Skin epidermis (tissue), 12 donors: Measurements from ENCODE around the gene ETV2.
"Not testable (repeated sequence)": the region's sequence is repeated elsewhere in the genome, so short reads cannot be mapped to it uniquely, and the experiment has no call there.

ENCODE experiments used
- H3K27ac ChIP-seq, 21 experiments: fragments of 200-600 bp; sonication (generic) in 11 of 21; one replicate each; pipeline ENCODE4 v1.5.0; 2020; ENCODE audit warnings: mild to moderate bottlenecking in 3 of 21, inconsistent platforms in 2 of 21, moderate library complexity in 2 of 21
- H3K4me3 ChIP-seq, 7 experiments: fragments of 200-600 bp; sonication (generic) in 2 of 7; one replicate each; pipeline ENCODE4 v1.5.0; 2020; ENCODE audit warnings: inconsistent platforms in 2 of 7, mild to moderate bottlenecking in 2 of 7, moderate library complexity in 1 of 7

ETV2 gene

DNA sequence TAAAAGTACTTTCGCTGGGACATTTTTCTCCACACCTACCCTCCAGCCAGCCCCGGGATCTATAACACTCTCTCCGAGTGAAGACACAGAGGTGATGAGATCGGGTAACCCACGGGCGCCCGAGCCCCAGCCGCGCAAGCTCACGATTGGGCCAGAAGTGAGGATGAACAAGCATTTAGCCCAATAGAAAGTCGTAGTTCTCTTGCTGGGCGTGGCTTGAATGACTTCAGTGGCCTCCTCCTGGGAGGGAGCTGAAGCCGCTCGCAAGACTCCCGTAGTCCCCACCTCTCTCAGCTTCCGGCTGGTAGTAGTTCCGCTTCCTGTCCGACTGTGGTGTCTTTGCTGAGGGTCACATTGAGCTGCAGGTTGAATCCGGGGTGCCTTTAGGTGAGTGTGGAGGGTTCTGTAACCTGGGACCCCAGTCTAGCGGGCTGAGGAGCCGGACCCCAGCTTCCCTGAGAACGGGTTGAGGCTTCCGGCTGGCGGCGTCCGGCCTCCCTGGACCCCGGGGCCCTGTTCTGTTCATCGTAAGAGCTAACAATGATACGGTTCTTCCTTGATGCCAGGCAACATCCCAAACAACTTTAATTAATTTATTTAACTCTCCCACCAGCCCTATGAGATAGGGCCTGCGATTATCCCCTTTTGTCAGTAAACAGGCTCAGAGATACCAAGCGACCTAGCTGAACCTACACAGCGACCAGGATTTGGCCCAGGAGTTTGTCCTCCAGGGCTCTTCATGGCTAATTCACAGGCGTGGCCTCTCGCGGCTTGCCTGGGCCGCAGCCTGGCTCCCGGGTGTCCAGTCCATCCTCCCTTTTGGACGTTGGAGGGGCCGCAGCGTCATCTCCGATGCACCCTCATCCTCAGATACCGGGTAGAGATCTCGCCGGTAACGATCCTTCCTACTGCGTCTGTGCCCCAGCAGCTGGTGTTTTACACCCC lies 6.7 kb downstream of the ETV2 start, which contains the start of gene COX6B1:
TSS of gene COX6B1 (plus strand) at position 307 of the 945 bp plus-strand sequence. CDS start 2,921 bp downstream, outside the sequence.
- Histone ChIP-seq H3K27ac (peak within 1 kb of the TSS; percentile 26 to 95 (median 87)), H3K4me3 (peak within 1 kb of the TSS; percentile 76 to 87 (median 85))

DNA sequence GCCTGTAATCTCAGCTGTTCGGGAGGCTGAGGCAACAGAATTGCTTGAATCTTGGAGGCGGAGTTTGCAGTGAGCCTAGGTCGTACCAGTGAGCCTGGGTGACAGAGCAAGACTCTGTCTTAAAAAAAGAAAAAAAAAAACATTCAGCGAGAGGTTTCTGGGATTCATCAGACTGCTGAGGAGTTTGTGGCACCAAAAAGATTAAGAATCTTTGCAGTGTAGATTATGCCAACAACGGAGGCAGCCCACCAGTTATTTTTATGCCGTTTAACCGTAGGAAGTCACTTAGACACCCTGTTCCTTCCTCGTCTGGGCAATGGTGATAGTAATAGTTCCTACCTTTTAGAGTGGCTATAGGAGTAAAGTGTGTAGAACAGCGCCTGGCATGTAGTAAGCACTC lies 9.0 kb downstream of the ETV2 start:
- no peak overlapping the region for H3K4me3 ChIP-seq
- no peak overlapping the region for H3K27ac ChIP-seq

DNA sequence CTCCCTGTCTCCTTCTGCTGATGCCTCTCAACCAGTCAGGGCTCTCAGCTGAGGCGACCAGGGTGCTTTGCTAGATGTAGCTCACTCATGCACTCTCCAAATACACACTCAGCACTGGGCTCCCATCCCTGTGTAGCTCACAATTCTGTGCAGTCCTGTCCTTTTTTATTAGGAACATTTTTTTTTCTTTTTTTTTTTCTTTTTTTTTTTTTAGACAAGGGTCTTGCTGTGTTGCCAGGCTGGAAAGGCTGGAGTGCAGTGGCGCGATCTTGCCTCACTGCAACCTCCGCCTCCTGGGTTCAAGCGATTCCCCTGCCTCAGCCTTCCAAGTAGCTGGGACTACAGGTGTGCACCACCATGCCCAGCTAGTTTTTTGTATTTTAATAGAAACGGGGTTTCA lies 13.3 kb downstream of the ETV2 start:
- H3K4me3 ChIP-seq, H3K27ac ChIP-seq: not testable (repeated sequence)

DNA sequence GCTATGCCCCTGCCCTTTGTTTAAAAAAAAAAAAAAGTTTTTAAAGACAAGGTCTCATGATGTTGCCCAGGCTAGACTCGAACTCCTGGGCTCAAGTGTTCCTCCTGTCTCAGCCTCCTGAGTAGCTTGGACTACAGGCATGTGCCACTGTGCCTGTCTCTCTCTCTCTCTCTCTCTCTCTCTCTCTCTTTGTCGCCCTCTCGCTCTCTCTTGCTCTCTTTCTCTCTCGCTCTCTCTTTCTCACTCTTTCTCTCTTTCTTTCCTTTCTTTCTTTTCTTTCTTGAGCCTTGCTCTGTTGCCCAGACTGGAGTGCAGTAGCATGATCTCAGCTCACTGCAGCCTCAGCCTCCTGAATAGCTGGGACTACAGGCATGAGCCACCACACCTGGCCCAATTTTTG lies 14.1 kb downstream of the ETV2 start:
- no peak overlapping the region for H3K27ac ChIP-seq
- no peak overlapping the region for H3K4me3 ChIP-seq

DNA sequence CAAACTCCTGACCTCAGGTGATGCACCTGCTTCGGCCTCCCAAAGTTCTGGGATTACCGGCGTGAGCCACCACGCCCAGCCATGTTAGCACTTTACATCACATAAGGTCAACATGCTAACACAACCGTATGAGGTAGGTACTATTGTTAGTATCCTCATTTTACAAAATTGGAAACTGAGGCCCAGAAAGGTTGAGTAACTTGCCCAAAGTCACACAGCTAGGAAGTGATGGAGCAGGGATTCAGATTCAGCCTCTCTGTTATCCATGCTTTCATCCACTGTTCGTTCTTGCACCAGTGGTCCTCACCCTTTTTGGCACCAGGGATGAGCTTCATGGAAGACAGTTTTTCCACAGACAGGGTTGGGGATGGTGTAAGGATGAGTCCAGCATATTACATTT lies 15.2 kb downstream of the ETV2 start:
- no peak overlapping the region for H3K4me3 ChIP-seq
- no peak overlapping the region for H3K27ac ChIP-seq

DNA sequence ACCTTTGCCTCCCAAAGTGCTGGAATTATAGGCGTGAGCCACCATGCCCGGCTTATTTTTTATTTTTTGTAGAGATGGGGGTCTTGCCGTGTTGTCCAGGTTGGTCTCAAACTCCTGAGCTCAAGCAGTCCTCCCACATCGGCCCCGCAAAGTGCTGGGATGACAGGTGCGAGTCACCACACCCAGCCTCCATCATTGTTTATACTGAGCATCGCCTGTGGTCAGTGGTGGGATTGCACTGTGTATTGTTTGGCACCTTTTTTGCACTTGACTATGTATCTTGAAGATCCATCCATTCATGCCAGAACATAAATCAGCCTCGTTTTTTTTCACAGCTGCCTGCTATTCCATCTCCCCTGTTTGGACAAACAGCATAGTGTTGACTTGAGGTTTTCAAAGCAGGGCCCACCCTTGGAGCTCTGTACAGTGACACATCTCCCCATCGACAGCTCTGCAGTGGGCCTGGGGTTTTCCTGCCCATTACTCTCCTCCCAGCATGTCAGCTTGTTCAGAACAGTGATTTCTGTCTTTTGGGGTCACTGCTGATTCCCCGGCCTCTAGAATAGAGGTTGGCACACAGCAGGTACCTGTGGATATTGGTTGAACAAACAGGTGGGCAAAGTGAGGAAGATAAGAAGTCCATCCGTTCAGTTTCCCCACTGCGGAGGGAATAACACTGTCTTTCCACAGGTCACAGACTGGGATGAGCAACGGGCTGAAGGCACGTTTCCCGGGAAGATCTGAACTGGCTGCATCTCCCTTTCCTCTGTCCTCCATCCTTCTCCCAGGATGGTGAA lies 16.6 kb downstream of the ETV2 start:
- Histone ChIP-seq H3K27ac (no peak overlapping the region), H3K4me3 (no peak overlapping the region)

DNA sequence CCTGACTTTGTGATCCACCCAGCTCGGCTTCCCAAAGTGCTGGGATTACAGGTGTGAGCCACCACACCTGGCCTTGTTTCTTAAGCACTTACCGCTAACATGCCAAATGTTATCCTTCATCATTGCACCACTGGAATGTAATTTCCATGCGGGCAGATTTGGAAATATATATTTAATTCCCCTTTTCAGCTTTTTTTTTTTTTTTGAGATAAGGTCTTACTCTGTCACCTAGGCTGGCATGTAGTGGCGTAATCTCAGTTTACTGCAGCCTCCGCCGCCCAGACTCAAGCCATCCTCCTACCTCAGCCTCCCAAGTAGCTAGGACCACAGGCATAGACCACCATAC lies 20.4 kb downstream of the ETV2 start:
- Histone ChIP-seq H3K4me3 (no peak overlapping the region), H3K27ac (no peak overlapping the region)

DNA sequence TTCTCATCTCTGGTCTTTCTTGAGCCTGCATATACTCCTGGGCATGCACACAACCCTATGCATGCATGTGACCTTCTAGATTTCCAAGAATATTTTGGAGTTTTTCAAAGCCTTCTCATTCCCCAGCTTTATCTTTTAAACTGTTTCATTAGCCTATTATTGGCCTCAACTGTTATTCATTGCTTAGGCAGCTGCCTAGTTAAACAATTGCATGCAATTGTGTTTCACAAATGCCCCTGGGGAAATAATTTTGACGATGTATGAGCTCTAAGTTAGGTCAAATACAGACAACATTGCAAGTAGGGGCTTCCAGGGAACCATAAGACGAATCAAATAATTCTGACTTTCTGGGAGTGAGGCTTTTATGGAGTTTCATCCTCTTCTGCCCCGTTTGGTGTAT lies 22.4 kb downstream of the ETV2 start:
- no peak overlapping the region for H3K27ac ChIP-seq

DNA sequence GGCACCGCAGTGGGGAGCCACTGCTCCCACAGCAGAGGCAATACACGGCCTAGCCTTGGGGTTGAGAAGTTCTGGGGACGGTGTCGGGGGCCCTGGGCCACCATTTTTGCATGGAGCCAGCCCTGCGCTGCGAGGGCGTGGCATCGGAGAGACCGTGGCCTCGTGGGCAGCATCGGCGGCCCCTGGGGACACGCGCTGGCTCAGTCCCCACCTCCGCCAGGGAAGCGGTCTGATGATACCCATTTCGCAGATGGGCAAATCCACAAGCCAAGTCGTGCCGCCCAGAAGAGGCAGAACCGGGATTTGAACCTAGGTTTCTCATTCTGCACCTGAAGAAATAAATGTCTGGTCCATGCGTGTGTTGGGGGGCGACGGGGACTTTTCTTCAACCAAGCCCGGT lies 23.6 kb downstream of the ETV2 start:
- no peak overlapping the region for H3K27ac ChIP-seq
- H3K4me3 ChIP-seq, result no peak overlapping the region

More for the DNA sequence above, 22.4 kb downstream of the ETV2 start:
- H3K4me3 ChIP-seq, result no peak overlapping the region

DNA sequence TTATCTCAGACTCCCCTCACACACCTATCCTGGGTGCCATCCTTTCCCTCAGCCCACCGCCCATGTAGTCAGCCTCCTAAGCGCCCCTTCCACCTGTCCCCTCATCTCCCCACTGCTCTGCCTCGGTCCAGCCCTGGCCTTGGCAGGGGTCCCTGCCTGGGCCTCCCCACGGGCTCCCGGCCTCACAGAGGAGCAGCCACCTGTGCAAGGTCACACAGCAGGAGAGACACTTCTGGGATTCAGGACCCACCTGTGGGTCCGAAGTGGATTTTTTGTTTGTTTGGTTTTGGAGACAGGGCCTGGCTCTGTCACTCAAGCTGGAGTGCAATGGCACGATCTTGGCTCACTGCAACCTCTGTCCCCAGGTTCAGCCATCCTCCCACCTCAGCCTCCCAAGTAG lies 24.1 kb downstream of the ETV2 start:
- Histone ChIP-seq H3K4me3 (no peak overlapping the region), H3K27ac (no peak overlapping the region)

DNA sequence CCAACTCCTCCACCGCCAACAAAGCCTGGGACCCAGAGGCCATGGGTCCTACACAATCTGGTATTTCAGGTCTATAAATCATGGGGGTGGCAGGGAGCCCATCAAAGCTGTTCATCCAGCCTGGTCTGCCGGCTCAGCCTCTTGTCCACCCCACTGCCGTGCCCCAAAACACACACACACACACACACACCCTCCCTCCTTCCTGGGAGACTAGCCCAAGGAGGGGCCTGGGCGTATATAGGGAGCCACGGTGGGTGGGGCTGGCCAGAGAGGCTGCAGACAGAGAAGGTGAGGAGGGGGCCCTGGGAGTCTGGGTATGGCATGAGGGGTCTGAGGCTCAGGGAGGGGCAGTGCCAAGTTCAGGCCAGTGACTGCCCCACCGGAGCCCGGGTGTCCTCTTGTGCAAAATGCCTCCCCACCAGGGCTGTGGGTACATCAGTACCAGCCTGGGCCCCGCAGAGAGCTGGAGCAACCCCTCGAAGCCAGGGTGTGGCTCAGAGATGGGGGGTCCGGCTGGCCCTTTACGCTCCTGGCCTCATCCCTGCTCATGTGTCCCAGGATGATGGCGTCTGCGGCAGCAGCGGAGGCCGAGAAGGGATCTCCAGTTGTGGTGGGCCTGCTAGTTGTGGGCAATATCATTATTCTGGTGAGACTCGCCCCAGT lies 24.8 kb downstream of the ETV2 start, which contains the start of gene UPK1A:
TSS of gene UPK1A (plus strand) at position 267 of the 663 bp plus-strand sequence. CDS start at position 563, 296 bp downstream.
- Histone ChIP-seq H3K4me3 (no peak within 1 kb of the TSS), H3K27ac (no peak within 1 kb of the TSS)

DNA sequence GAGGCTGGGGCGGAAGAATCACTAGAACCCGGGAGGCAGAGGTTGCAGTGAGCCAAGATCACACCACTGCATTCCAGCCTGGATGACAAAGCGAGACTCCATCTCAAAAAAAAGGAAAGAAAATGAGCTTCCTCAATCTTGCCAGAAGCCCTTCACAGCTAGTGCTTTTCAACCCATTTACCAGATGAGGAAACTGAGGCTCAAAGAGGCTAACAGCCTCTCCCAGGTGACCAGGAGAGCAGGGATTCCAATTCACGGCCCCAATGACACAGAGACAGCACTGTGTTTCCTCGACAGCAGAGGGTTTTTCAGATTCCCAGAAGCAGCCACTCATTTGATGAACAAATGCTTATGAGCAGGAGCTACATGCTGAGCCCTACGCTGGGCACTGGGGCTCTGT lies 28.0 kb downstream of the ETV2 start:
- Histone ChIP-seq H3K4me3 (no peak overlapping the region), H3K27ac (no peak overlapping the region)

DNA sequence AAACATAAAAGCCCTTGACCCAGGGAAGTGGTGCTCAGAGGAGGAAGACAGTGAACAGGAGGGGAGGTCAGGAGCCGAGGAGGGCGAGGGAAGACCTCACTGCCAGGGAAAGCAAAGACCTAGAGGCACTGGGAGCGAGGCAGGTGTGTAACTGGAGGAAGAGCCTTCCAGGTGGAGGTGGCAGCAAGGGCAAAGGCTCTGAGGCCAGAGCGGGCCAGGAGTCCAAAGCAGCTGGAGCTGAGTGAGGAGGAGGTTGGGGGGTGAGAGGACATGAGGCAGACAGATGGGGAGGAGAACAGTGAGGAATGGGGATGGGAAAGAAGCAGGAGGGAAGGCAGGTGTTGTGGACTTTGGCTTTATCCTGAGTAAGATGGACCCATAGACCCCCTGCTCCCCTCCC lies 28.4 kb downstream of the ETV2 start:
- Histone ChIP-seq H3K27ac (no peak overlapping the region), H3K4me3 (no peak overlapping the region)

DNA sequence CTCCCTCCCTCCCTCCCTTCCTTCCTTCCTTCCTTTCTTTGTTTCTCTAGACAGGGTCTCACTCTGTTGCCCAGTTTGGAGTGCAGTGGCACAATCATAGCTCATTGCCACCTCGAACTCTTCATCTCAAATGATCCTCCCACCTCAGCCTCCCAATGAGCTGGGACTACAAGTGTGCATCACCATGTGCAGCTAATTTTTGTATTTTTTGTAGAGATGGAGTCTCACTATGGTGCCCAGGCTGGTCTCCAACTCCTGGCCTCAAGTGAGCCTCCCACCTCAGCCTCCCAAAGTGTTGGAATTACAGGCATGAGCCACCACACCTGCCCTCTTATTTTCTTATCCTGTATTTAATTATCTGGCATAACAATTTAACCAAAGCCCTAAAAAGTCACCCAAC lies 29.1 kb downstream of the ETV2 start:
- Histone ChIP-seq H3K27ac (no peak overlapping the region), H3K4me3 (no peak overlapping the region)

DNA sequence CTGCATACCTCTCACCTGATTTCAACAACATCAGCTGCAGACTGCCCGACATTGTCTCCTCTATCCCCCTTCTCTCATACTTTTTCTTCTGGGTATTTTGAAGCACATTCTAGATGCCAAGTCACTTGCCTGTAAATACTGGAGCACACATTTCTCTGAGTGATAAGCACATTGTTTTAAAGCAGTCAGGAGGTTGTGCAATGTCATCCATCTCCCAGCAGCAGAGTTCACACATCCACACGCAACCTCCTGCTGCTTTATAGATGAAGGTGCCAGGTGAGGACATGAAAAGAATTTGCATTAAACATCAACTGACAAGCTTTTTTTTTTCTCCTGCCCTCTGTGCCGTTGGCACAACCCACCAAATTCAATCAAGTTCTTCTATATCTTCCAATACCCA lies 30.3 kb downstream of the ETV2 start:
- Histone ChIP-seq H3K4me3 (no peak overlapping the region), H3K27ac (no peak overlapping the region)

DNA sequence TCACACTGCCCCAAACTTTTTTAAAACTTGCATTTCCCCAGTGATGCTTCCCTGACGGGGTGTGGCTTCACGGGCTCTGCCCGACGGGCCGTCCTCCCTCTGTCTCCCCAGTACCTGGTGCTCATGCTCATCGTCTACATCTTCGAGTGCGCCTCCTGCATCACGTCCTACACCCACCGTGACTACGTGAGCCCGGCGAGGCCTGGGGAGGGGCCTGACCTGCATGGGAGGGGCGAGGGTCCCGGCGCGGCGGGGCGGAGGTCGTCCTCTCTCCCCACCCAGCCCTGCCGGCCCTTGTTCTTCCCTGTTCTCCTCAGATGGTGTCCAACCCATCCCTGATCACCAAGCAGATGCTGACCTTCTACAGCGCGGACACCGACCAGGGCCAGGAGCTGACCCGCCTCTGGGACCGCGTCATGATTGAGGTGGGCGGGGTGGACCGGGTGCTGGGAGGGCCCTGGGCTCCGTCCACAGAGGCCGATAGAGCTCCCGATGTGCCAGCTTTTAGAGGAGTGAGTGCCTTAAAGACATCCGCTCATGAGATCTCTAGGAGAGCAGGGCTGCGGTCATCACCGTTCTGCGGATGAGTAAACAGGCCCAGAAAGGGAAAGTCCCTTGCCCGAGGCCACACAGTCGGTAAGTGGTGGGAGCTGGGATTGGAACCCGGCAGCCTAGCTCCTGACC lies 31.7 kb downstream of the ETV2 start:
- Histone ChIP-seq H3K4me3 (peak overlapping the region in 3 of 7 experiments; percentile 12 to 21 (median 20)), H3K27ac (no peak overlapping the region)

DNA sequence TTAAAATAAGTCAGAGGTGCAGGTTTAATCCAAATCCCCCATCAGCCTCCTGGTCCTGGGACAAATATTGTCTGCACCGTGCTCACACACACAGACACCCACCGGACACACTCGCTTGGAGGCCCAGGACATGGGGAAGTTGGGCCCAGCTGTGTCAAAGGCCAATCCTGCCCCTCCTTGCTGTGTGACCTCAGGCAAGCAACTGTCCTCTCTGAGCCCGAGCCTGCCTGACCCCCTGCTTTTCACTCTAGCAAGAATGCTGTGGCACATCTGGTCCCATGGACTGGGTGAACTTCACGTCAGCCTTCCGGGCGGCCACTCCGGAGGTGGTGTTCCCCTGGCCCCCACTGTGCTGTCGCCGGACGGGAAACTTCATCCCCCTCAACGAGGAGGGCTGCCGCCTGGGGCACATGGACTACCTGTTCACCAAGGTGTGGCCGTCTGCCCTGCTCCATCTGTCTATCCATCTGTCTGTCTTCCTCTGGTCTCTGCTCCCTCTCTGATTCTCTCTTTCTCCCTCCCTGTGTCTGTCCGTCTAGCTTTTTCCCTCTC lies 34.1 kb downstream of the ETV2 start:
- Histone ChIP-seq H3K4me3 (no peak overlapping the region), H3K27ac (no peak overlapping the region)

DNA sequence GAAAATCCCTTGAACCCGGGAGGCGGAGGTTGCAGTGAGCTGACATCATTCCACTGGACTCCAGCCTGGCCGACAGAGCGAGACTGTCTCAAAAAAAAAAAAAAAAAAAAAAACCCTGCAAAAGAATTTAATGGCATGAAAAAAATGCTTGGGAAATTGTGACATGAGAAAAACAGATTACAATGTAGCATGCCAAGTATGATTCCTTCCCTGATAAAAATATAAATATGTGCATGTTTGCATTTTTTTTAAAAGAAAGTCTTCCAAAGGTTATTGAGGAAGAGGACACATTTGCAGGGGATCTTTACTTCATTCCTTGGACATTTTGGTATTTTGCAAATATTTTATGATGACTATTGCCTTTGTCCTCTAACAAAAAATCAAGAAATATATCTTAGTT lies 48.3 kb downstream of the ETV2 start:
- no peak overlapping the region for H3K4me3 ChIP-seq
- no peak overlapping the region for H3K27ac ChIP-seq

DNA sequence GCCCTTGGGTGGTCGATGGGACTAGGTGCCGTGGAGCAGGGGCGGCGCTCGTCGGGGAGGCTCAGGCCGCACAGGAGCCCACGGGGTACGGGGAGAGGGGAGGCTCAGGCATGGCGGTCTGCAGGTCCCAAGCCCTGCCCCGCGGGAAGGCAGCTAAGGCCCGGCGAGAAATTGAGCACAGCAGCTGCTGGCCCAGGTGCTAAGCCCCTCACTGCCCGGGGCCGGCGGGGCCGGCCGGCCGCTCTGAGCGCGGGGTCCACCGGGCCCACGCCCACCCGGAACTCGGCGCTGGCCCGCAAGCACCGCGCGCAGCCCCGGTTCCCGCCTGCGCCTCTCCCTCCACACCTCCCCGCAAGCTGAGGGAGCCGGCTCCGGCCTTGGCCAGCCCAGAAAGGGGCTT lies 49.6 kb downstream of the ETV2 start:
- H3K4me3 ChIP-seq, H3K27ac ChIP-seq: not testable (repeated sequence)
